Activated naive CD4-positive, alpha-beta T cell treated with anti-CD3 and anti-CD28 coated beads, Interleukin-2, amount 50 U/mL, for 72 hours (primary cell): Measurements from ENCODE around the gene LCMT1. TPM values are rescaled to one million over a fixed set of nuclear protein-coding genes. Genes with fewer than 3 reads are reported as not detected.
"Not testable (repeated sequence)": the region's sequence is repeated elsewhere in the genome, so short reads cannot be mapped to it uniquely, and the experiment has no call there.

Experiments
- ATAC-seq, 2 donors: fragments of 150-1000 bp; cut with Tn5 transposase; 2 replicates each; pipeline ENCODE4 v1.10.0; 2021; ENCODE audit warnings: mild to moderate bottlenecking in 2 of 2, moderate library complexity in 2 of 2
- DNase-seq, 2 donors: peaks; one replicate each; pipeline ENCODE4 v3.0.0; 2021 to 2022; ENCODE audit warnings: low spot score in 2 of 2
- H3K27ac Mint-ChIP-seq, 2 donors: one replicate each; pipeline ENCODE4 v1.8.0; 2022; ENCODE audit warnings: mild to moderate bottlenecking in 2 of 2, mixed read lengths in 2 of 2
- H3K36me3 Mint-ChIP-seq, 2 donors: one replicate each; pipeline ENCODE4 v1.8.0; 2022; ENCODE audit warnings: mixed read lengths in 2 of 2
- H3K9me3 Mint-ChIP-seq, 2 donors: one replicate each; pipeline ENCODE4 v1.8.0; 2022; ENCODE audit warnings: mixed read lengths in 2 of 2
- total RNA-seq, 2 donors: library from RNA; stranded (reverse); gene quantifications; one replicate each; pipeline ENCODE4 v1.2.3, GENCODE V29; 2022

LCMT1 gene
- total RNA-seq, 2 donors from 2014 or later: 38.9 to 46.5 TPM

DNA sequence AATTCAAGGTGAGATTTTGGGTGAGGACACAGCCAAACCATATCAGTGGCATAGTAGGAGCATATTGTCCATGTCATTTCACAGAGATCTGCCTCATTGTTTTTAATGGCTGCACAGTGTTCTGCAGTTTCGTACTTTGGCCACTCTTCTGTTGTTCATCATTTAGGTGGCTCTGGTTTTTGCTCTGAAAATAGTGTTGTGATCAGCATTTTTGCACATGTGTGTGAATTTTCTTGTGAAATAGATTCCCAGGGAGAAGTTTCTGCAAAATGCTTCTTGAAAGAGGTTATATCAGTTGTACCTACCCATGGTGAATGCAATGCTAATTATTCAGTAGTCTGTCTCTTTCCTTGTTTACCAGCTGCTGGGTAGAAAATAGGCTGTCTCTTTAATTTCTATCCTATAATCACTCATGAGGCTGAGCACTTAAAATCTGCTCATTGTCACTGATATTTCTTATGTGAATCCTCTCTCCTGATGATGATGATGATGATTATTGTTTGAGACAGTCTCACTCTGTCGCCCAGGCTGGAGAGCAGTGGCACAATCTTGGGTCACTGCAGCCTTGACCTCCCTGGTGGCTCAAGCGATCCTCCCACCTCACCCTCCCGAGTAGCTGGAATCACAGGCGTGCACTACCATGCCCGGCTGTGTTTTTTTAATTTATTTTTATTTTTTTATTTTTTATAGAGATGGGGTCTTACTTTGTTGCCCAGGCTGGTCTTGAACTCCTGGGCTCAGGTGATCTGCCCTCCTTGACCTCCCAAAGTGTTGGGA, 10.5 kb downstream of the LCMT1 start:
- no peak overlapping the region for H3K27ac Mint-ChIP-seq
- H3K36me3 Mint-ChIP-seq: peaks cover 0 to 4% of the 10 kb centered on the region in 2 donors
- H3K9me3 Mint-ChIP-seq: no peaks in the 10 kb centered on the region
- no peak for ATAC-seq
- DNase-seq: no peak

DNA sequence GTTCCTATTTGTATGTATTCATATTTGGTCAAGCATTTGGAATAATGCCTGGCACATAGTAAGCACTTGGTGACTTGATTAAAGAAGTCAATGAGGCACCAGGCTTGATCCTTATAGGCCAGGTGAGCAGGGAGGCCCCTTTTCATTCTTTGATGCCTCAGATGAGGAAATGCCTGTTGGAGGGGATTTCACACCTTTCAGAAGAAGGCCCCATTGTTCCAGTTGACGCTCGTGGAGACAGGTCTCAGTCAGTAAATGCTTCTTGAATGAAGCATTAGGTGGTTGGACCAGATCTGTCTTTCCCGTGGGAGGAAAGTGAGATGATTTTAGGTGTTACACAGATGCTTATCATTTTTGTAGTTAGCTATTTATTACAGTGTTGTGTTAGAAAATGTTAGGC, 13.0 kb downstream of the LCMT1 start:
- ATAC-seq (no peak), DNase-seq (no peak)
- H3K36me3 Mint-ChIP-seq: peaks cover 0 to 4% of the 10 kb centered on the region in 2 donors
- peak overlapping the region; percentile 4 to 65 for H3K27ac Mint-ChIP-seq
- H3K9me3 Mint-ChIP-seq: no peaks in the 10 kb centered on the region

GRCh38 chr16:25126086-25126666, 14.6 kb downstream of the LCMT1 start:
- H3K27ac Mint-ChIP-seq: peak overlapping the region; percentile 86 to 88
- ATAC-seq: peak; percentile 15 to 21

GRCh38 chr16:25126820-25127232, 15.3 kb downstream of the LCMT1 start:
- Mint-ChIP-seq H3K9me3 (no peaks in the 10 kb centered on the region), H3K36me3 (peaks cover 0 to 4% of the 10 kb centered on the region in 2 donors), H3K27ac (peak overlapping the region; percentile 86 to 88)
- DNase-seq: peak in 1 of 2 donors; percentile 35
- ATAC-seq: peak; percentile 88 to 93

More at GRCh38 chr16:25126086-25126666, 14.6 kb downstream of the LCMT1 start:
- DNase-seq, H3K9me3 Mint-ChIP-seq, H3K36me3 Mint-ChIP-seq: not testable (repeated sequence)

- ATAC-seq, H3K36me3 Mint-ChIP-seq, DNase-seq, H3K27ac Mint-ChIP-seq, H3K9me3 Mint-ChIP-seq: not testable (repeated sequence)
Observed at GRCh38 chr16:25132751-25133150, 21.2 kb downstream of the LCMT1 start.

DNA sequence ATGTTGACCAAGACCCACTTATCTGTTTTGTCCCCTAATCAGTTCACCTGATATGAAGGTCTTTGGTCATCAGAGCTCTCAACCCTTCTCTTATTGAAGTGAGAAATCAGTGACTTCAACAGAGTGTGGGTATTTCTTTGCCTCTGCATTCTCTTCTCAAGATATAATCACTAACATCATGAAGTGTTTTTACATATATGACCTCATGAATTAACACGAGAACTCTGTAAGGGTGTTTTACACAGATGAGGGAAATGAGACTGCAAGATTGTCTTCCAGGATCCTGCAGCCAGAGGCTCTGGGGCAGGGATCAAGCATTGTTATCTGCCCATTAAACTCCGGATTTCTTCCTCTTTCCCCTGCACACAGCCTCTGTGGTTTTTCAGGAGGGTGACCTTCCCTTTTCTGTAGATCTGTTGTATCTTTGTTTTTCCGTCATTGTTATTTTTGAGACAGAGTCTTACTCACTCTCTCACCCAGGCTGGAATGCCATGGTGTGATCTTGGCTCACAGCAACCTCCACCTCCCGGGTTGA, 22.7 kb downstream of the LCMT1 start:
- no peaks in the 10 kb centered on the region for H3K36me3 Mint-ChIP-seq
- DNase-seq (no peak), ATAC-seq (no peak)
- H3K27ac Mint-ChIP-seq: peak overlapping the region in 1 of 2 donors; percentile 22
- H3K9me3 Mint-ChIP-seq: no peaks in the 10 kb centered on the region

DNA sequence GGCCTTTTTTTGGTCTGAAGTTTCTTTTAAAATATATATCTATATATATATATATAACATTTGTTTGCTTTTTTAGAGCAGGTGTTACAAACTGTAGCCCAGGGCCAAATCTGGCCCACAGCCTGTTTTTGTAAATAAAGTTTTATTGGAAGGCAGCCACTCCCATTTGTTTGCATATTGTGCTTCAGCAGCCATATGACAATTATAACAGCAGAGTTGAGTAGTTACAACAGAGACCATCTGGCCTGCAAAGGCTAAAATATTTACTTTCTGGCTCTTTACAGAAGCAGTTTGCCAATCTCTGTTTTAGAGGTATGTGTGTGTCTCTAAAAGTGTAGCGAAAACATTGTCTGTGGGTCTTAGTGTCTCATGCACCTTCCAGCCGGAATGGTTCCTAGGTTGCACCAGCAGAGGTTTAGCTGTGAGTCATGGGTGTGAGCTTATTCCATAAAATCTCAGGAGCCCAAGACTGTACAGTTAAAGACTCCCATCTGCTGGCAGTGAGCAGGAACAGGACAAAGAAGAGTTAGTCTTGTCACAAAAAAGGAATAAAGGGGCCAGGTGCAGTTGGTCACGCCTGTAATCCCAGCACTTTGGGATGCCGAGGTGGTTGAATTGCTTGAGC, 23.8 kb downstream of the LCMT1 start:
- Mint-ChIP-seq H3K36me3 (peaks cover 8 to 9% of the 10 kb centered on the region in 2 donors), H3K27ac (peak overlapping the region in 1 of 2 donors; percentile 17), H3K9me3 (no peaks in the 10 kb centered on the region)
- DNase-seq: no peak
- no peak for ATAC-seq

GRCh38 chr16:25138130-25138529, 26.6 kb downstream of the LCMT1 start:
- DNase-seq (no peak), ATAC-seq (no peak)
- Mint-ChIP-seq H3K9me3 (no peaks in the 10 kb centered on the region), H3K27ac (peak overlapping the region in 1 of 2 donors; percentile 94), H3K36me3 (peaks cover 10% of the 10 kb centered on the region in 2 donors)

GRCh38 chr16:25140459-25140858, 28.9 kb downstream of the LCMT1 start:
- peaks cover 10% of the 10 kb centered on the region in 2 donors for H3K36me3 Mint-ChIP-seq
- no peak for DNase-seq
- no peaks in the 10 kb centered on the region for H3K9me3 Mint-ChIP-seq
- H3K27ac Mint-ChIP-seq: no peak overlapping the region
- no peak for ATAC-seq

DNA sequence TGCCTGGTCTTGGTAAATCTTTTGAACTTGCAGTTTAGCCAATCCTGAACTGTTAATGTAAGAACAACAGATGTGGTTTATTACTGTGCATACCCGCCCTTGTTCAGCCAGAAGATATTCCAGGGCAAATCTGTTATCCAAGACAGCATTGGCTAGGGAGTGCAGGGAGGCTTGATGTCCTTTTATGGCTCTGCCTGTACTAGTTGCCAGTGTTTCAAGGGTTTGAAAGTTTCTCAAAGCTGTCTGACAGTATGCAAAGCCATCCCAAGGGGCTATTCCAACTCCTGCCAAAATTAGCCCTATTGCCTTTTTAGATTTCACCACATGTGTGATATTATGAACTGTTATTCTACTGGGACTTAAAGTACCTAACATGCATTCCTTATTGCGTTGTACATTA, 30.1 kb downstream of the LCMT1 start:
- H3K9me3 Mint-ChIP-seq: no peaks in the 10 kb centered on the region
- peaks cover 10% of the 10 kb centered on the region in 2 donors for H3K36me3 Mint-ChIP-seq
- DNase-seq (no peak), ATAC-seq (no peak)
- H3K27ac Mint-ChIP-seq: no peak overlapping the region

GRCh38 chr16:25143928-25144327, 32.4 kb downstream of the LCMT1 start:
- H3K36me3 Mint-ChIP-seq: peaks cover 10% of the 10 kb centered on the region in 2 donors
- no peak overlapping the region for H3K27ac Mint-ChIP-seq

GRCh38 chr16:25148568-25149215, 37.1 kb downstream of the LCMT1 start:
- no peaks in the 10 kb centered on the region for H3K36me3 Mint-ChIP-seq
- no peak for ATAC-seq
- H3K9me3 Mint-ChIP-seq: no peaks in the 10 kb centered on the region
- no peak for DNase-seq
- peak overlapping the region in 1 of 2 donors; percentile 88 for H3K27ac Mint-ChIP-seq

More at GRCh38 chr16:25143928-25144327, 32.4 kb downstream of the LCMT1 start:
- ATAC-seq (no peak), DNase-seq (no peak)
- H3K9me3 Mint-ChIP-seq: no peaks in the 10 kb centered on the region

- Mint-ChIP-seq H3K9me3 (no peaks in the 10 kb centered on the region), H3K36me3 (peaks cover 0 to 21% of the 10 kb centered on the region in 2 donors), H3K27ac (no peak overlapping the region)
- no peak for ATAC-seq
- DNase-seq: no peak
Observed at GRCh38 chr16:25151996-25152395, 40.5 kb downstream of the LCMT1 start.

- DNase-seq (peak in 1 of 2 donors; percentile 23), ATAC-seq (peak; percentile 97)
- Mint-ChIP-seq H3K36me3 (peaks cover 0 to 21% of the 10 kb centered on the region in 2 donors), H3K27ac (peak overlapping the region; percentile 80 to 94), H3K9me3 (no peaks in the 10 kb centered on the region)
Observed at GRCh38 chr16:25155553-25156460, 44.3 kb downstream of the LCMT1 start.

GRCh38 chr16:25157271-25157875, 45.8 kb downstream of the LCMT1 start:
- Mint-ChIP-seq H3K27ac (no peak overlapping the region), H3K36me3 (peaks cover 0 to 21% of the 10 kb centered on the region in 2 donors), H3K9me3 (no peaks in the 10 kb centered on the region)
- ATAC-seq (no peak), DNase-seq (no peak)
